G401.6 (cell line): Measurements from ENCODE around the gene CDK15.

Source experiments
- FAIRE-seq: peaks from 2 replicates; lab custom pipeline; 2012; peaks lifted over from hg19 to GRCh38; lab: Jason Lieb, UNC

Gene CDK15

GRCh38 chr2:201939453-201939941 is 133.2 kb downstream of the CDK15 start:
- FAIRE-seq, result no peak

DNA sequence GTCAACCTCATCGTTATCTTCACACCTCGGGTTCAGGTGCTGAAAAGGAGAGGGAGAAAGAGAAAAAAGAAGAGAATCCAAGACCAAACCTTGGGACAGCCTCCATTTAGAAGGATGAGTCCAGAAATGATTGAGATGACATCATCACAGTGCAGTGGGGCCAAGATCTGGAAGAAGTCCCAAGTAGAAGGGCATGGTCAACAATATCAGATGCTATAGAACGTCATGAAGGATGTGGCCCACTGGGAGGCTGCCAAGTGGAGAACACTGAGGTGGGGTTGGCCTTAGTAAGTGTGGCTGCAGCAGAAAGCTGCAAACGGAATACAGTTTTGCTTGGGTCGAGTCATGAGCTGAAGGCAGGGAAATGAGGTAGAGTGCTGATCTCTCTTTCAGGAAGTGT is 136.2 kb downstream of the CDK15 start:
- FAIRE-seq, result no peak
